ENCODE measurements around the gene TIAM1.

- TF ChIP-seq CTCF (IDR thresholded peaks at IDR 0.05; ENCODE audit: low read depth, low read length, poor library complexity, severe bottlenecking) (no peak), EZH2phosphoT487 (IDR thresholded peaks at IDR 0.05; ENCODE audit: borderline replicate concordance, low read length) (no peak)
Measured at GRCh38 chr21:31232344-31232743, 111.7 kb downstream of the TIAM1 start.

All from DOHH2 (cell line).